HTERT RPE-1 (cell line): ENCODE results near the gene MTM1.

Source experiments
- in situ Hi-C: fragments of 300-500 bp; cut with MboI; formaldehyde crosslinking; loops from 4 replicates; pipeline ENCODE4 v1.14.3; 2020; ENCODE audit warnings: low sequenced_read_pairs

The MTM1 gene

DNA sequence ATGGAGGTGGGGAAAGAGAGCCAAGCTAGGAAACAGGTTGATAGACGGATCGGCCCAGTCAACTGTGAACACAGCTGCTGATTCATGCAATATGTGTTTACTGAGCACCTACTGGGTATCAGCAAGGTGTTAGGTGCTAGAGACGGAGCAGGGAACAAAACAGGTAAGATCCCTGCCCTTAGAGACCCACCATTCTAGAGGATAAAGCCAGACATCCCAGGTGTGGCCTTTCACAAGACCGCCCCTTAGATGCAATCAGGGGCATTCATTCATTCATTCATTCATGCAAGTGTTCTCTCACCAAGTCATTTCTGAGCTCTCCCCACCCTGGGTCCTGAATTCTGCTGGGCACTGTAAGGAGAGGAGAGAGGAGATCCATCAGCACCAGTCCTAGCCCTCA lies 20.2 kb upstream of the MTM1 start:
- in situ Hi-C loops: no loop called here

DNA sequence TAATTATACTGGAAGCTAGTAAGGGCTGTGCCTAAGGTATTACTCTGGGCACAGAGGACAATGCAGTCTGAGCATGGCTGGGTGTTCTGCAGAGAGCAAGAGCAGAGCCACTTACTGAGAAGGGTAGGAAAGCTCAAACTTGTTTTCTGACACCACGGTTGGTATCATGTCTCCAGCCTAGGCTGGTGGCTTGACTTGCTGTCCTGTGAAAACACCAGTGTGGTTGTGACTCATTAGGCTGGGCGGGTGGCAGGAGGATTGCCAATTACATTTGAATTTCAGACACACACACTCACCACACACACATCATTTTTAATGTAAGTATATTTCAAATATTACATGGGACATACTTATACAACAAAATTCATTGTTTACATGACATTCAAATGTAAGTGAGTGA lies 19.7 kb upstream of the MTM1 start:
- in situ Hi-C loops: no loop called here

DNA sequence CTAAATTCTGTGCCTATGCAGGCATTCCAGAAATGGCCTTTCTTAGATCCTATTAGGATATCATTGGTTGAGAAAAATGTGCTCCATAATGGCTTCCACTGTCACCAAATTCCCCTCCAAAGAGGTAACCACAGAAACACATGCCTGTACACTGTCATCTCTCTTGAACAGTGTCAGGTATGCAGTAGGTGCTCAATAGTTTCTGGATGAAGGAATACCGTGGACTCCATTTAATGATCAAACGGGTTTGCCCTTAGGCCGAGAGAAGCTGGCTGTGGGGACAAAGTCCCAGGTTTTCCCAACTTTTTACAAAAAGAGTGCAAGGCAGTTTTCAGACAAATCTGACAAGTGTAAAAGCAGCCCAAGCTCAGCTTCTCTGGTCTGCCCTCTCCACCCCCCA lies 16.5 kb upstream of the MTM1 start:
- in situ Hi-C loops: no loop called here

DNA sequence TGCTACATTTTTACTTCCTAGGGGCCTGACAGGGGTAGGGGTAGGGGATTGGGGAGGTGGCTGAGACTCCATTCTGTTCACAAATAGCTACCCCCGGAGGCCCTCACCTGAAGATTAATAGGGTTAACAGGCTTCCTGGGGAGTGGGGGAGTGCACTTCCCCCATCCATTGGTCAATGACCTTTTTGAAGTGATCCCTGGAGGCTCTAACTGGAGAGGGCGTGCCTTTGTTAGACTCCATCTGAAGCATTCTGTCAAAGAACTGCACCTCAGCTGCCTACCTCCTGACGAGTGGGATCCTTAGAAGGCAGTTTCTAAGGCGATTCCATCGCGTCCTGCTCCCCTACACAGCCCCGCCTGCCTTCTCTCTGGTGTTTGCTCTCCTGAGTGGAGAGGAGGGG lies 10.0 kb upstream of the MTM1 start:
- in situ Hi-C loops: no loop called here

DNA sequence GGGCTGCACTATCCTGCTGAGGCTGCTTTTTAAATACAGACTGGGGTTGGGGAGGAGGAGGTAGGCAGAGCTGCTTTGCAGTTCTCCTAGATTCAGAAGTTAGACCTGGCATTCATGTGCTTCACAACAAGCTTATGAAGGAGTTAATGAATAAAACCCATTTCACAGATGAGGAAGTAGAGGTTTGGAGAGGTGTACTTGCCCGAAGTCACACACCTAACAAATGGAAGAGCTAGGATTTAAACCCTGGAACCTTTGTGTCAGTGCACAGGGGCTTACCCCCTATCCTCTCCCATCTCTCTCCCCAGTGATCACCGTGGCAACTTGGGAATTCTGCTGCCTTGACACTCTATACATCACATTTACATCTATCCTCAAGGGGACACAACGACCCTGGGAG lies 3.6 kb upstream of the MTM1 start:
- in situ Hi-C loops: no loop called here

DNA sequence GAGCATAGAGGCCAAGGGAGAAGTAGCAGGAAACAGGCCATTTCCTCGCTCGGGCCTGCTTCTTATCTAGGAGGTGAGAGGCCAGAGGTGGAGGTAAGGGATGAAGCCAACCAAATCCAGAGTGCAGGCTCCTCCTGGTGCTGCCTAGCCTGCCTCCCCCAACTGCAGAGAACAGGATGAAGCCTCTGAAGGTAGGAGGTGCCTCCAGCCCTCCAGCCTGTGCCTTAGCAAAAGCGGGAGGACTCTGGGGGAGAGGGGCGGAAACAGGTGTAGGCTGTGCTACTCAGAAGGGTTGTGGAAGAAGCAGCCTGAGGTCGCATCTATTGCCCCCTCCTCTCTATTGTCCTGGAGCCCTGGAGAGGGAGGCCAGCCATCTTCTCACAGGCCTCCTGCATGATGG lies 2.9 kb upstream of the MTM1 start:
- in situ Hi-C loops: no loop called here

DNA sequence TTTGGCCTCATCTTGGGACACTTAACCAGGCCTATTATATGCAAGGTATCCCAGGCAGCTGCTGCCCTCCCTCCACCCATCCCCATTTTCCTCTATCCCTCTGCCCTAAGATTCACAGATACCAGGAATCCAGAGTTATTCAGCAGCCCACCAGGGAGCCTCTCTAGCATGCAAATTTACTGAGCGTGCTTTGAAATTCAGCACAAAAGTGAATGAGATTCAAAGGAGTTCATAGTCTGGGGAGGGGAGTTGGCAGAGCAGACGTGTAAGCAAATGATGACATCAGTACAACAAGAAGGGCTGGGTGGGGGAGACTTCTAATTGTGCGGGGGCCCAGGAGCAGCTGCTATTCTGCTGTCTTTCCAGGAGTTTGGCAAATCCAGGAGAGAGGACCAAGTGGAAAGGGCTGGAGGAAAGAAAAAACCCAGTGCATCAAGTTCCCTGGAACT lies 1.7 kb upstream of the MTM1 start:
- in situ Hi-C loops: no loop called here

DNA sequence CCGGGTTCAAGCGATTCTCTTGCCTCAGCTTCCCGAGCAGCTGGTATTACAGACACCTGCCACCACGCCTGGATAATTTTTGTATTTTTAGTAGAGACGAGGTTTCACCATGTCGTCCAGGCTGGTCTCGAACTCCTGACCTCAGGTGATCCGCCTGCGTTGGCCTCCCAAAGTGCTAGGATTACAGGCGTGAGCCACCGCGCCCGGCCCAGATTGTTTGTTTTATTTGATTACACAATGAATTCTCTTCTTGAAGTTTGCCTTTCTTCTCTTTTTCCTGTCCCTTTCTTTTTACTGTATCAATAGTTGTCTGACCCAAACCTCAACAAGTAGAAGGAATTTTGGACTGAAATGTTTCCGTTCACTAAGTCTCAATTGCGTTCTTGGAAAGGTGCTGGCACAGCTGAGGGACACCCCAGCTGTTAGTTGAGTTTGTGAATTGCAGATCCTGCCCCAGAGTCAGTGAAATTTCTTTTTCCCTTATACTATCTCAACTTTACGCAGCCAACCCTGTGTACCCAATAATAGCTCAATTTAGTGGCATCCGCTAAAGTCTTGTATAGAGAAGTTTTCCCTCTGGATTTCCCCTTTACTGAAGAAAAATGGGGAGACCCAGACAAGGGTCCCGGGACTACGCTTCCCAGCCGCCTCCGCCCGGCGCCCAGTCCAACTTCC lies 639 bp upstream of the MTM1 start:
- in situ Hi-C loops: no loop called here

DNA sequence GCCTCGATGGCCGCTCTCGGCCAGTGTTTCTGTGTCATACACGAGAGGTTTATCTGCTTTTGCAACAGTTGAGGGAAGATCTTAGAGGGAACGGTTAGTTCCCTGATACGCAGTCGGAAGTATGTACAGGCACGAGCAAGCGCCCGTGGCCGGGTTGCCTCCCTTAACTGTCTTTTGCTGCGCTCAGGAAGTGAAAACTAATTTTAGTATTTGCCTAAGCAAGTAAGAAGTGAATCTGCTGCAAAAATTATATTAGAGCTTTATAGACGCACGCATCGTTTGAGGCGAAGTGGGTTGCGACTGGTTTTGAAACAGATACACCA lies 695 bp downstream of the MTM1 start:
- in situ Hi-C loops: no loop called here

DNA sequence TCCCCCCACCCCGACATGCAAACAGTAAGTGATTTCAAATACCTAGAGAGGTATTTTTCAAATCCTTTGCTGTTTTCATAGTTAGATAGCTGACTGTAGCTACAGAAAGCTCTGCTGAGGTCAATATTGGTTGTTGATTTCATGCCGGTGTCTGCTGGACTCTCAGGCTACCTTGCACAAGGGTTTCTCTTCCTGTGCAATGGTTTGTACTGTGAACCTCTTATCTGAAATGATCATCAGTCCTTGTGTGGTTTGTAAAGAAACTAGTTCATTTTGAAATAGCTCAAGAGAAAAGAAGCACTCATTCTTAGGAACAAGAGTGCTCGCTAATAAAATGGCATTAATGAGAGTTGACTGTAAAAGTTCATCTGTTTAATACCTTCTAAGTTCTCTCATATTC lies 2.1 kb downstream of the MTM1 start:
- in situ Hi-C loops: no loop called here

DNA sequence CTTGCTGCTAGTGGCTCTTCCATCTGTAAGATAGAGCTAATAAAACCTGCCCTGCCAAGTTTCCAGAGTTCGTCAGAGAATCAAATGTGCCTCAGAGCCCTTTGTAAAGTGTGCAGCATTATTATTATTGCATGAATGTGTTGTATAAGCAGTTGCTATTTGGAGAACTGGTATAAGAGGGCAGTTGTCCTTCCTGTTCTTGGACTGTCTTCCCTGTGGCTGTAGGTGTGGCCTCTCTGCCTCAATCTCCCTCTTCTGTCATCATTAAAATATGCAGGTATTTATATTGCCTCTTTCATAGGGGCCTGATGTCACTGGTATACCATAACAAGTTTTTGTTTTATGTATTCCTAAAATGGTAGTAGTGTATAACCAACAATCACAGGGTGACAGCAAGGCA lies 3.8 kb downstream of the MTM1 start:
- in situ Hi-C loops: no loop called here

DNA sequence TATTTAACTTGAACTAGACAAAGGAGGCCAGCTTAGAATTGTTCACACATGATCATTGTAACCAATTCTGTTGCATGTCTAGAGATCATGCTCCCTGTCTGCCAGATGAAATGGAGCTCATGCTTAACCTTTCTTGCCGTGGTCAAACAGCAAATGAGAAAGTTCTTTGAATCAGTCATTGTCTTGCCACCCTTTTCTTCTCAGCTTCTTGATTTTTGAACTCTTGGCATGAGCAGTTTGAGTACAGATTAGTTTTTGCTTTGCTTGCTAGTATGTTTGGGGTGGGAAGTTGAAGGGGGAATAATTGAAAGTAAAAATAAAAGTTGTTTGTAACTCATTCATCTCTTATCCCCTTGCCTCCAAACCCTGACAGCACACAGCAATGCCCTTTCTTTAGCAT lies 4.7 kb downstream of the MTM1 start:
- in situ Hi-C loops: no loop called here

DNA sequence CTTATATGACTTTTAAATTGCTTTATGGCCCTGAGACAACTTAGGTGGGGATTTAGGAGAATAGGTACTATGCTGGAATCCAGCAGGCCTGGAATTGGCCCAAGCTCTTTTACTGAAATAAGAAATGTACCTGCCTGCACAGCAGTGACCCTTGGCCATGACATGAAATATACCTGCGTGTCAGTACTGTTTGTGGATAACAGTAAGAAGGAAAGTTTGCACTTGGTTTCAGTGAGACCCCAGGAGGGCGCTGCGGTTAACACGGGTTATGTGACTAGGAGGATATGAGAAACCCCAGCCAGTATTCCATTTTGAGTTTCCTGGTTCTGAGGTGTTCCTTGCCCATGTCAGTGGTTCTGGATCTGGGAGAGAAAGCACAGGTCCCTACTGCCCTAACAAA lies 5.3 kb downstream of the MTM1 start:
- in situ Hi-C loops: no loop called here

DNA sequence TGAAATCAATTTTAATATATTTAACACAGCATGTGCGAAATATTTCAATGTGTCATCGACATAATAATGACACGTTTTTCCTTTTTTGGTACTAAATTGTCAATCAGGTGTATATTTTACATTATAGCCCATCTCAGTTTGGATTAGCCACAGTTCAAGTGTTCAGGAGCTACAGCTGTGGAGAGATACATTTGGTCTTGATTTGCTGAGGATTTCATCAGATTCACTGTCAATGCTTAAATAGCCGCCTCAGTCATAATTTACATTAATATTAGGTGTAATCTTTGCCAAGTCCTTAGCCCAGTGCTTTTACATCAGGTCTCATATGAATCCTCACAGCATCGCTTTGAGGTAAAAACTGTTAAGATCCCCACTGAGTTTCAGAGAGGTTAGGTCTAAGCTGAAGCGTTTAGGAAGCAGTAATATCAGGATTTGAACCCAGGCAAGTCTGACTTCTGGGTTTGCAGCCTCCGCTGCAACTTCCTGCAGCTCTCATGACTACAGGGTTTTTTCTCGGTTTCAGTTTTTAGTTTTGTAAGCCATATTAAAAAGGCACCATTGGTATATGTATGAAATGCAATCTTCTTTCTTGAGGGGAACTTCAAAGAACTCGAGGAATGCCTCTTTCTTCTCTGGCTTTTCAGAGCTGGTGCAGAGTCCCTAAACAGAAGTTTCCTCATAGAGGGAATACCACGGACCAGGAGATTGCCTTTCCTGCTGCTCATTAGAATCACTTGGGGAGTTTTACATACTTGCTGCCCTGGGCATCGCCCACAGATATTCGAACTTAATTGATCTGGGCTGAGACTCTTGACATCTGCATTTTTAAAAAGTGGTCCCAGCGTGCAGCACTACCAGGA lies 6.4 kb downstream of the MTM1 start:
- in situ Hi-C loops: no loop called here

DNA sequence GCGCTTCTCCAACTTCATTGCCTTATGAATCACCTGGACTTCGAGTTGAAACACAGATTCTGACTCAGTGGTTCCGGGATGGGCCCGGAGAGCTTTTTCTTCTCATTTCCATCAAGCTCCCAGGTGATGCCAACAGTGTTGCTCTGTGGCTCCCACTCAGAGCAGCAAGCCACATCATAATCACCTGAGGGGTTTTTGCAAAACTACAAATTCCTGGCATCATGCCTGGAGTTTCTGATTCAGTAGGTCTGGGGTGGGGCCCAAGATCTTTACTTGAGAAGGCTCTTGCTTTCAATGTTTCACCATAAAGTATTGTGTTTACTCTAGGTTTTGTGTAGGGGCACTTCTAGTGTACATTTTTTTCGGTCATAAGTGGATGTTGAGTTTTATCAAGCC lies 7.0 kb downstream of the MTM1 start:
- in situ Hi-C loops: no loop called here

DNA sequence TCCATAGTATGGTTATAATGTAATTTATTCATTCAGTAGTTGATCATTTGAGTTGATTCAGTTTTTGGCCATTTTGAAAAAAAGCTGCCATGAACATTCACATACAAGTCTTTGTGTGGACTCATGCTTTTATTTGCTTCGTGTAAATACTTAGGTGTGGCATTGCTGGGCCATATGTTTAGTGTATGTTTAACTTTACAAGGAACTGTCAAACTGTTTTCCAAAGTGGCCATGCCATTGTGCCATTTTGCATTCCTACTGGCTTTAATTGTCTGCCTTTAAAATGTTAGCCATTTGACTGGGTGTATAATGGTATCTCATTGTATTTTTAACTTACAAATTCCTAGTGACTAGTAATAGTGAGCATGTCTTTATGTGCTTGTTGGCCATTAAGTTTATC lies 8.8 kb downstream of the MTM1 start:
- in situ Hi-C loops: no loop called here

DNA sequence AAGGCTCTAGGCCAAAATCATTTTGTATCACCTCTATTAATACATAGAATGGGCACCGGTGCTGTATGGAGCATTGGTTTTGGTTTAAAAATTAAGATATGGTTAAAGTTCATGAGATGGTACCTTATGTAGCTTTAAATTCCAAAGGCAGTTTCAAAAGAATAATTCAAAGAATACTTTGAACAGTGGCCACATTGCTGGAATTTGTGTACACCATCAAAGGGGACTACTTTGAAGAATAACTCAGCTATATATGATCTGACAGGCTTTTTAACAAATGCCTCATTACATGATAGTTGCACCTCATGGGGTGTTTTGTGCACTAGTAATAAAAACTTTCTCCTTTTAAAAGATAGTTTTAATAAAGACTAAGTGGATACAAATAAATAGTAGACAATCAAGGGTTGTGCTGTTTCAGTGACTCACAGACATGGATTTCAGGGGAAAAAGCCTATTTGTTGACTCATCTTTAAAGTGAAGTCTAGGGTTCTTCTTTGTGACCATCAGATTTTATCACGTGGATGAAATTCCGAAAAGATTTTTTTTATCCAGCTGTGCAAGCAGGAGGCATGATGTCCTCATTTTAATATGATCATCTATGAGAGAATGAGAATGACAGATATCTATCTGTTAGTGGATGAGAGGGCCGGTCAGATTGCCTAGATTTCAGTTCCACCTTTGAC lies 12.8 kb downstream of the MTM1 start:
- in situ Hi-C loops: no loop called here

DNA sequence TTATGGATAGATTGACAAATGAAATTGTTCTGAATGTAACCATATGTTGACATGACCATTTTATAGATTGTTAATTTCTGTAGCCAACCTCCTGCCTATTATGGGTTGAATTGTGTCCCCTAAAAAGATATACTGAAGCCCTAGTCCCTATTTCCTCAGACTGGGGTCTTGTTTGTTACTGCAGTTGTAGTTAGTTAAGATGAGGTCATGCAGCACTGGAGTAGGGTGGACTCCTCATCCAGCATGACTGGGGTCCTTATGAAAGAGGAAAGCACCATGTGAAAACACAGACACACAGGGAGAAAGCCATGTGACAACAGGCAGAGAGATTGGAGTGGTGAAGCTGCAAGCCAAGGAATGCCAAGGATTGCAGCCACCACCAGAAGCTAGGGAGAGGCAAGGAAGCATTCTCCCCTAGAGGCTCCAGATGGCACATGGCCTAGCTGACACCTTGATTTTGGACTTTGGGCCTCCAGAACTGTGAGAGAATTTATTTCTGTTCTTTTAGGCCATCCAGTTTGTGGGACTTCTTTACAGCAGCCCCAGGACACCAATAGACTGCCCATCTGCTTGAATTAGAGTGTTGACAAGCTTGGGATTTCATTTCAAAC lies 14.0 kb downstream of the MTM1 start:
- in situ Hi-C loops: no loop called here

DNA sequence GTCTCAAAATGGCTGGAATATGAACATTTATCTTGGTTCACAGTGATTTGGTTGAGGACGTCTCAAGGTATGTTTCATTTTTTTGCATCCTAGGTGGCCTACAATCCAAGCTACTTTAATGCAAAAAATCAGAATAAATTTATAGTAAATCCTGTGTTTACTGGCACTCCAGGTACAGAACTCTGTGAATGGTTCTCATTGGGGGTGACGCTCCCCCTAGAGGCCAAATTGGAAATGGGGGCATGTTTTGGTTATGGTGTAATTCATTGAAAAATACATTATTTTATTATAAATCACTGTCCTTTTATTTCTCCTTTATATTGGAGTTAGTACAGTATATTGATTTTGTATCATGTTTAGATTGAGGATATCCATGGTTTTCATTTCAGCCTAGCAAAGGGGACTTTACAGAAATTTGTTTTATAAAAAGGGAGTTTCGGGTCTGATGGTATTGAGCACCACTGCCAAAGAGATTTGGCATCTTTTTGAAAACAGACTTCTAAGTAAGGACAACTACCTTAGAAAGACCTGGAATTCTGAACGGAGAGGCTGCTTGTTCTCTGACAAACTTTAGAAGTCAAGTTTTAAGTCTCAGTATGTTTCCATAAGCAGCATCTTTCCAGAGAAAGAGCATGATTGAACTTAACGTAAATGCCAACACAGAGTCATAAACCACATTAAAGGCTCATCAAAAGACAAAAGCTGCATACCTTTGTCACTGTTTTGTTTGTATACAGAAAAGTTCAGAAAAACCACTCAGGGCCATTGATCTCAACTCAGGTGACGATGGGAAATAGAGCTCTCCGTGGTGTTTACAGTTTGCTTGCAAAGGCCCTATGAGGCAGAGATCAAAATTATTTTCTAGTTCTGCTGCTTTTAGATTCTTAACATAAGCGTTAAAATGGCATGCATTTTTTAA lies 19.4 kb downstream of the MTM1 start:
- in situ Hi-C loops: no loop called here

DNA sequence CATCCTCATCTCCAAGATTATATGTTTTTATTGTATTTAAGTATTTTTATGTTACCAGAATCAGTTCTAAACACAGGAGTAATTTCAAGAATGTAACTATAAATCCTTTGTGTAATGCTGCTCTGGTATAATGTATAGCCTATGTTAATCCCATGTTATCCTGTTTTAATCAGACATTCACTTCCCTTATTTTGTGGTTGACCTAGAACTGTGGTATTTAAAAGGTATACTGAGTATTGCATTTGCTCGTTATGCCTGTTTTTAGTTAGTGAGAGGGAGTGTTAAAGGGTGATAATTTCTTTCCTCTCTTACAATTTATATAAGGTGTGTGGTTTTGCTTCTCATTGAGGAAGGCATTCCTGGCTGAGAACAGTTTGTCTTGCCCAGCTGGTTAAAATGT lies 26.2 kb downstream of the MTM1 start:
- in situ Hi-C loops: no loop called here

DNA sequence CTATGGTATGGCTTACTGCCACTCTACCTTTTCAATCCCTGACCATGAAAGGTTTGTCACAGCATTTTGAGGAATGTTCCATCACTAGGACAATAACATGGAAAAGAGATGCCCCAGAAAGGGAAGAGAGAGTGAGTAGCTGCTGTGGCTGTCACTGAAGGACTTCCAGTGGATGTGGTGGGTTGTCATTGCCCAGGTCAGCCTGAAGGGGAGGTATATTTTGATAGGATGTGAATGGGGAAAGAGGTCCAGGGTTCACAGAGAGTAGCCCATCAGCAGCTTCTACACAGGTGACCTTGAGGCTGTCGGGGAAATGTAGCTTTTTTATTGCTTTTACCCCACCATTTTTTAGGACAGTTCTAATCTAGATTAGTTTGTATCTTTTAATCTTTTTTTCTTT lies 30.8 kb downstream of the MTM1 start:
- in situ Hi-C loops: no loop called here
